ENCODE results near the gene RUNDC1. TPM values are rescaled to one million over a fixed set of nuclear protein-coding genes. Genes with fewer than 3 reads are reported as not detected.

Gene RUNDC1
- total RNA-seq, 1 experiment from 2014 or later, result 11.2 TPM

GRCh38 chr17:42964161-42964932, 16.0 kb upstream of the RUNDC1 start, which contains the start of gene AARSD1:
Gene AARSD1, minus strand, starts transcription at chr17:42964454. Its CDS starts 14 bp downstream, at chr17:42964440.
- no TSS peak for BruUV-seq (replicated peaks)
- in situ Hi-C loops (cut with HindIII; ENCODE audit: low pct_unique_long_range_greater_than_20kb, low sequenced_read_pairs), result no loop called here
- TF ChIP-seq CTCF (IDR thresholded peaks at IDR 0.05) (no peak), POLR2AphosphoS5 (IDR thresholded peaks at IDR 0.05; ENCODE audit: low read depth, low read length) (peak; percentile 78), SIN3A (IDR thresholded peaks at IDR 0.05; ENCODE audit: borderline replicate concordance, insufficient read depth, low read depth, low read length) (no peak), TCF7L2 (IDR thresholded peaks at IDR 0.05; ENCODE audit: low read depth, low read length) (no peak)
- peak within 1 kb of the TSS; percentile 89 for H3K27ac ChIP-seq (ENCODE audit: low read length)
- intact Hi-C loops (cut with micrococcal nuclease; ENCODE audit: unreplicated experiment), result no loop called here
- ATAC-seq, result peak; percentile 97
- H3K36me3 ChIP-seq (ENCODE audit: control insufficient read depth, insufficient read depth, low read length), result peaks cover 5% of the 10 kb centered on the region
- ChIA-PET POLR2A (interaction anchor here (0.5 to 0.7 kb wide), 3 partner anchors 72 to 85 kb away, joined by 3 to 7 read pairs (median 3); no protein-coding TSS in a partner anchor), CTCF (no interaction called here)
- DNase-seq (ENCODE audit: low read depth, low spot score), result peak; percentile 72
- H3K4me1 ChIP-seq (ENCODE audit: control insufficient read depth, insufficient read depth, low read length), result no peaks in the 10 kb centered on the region; the same call in 1 of the 2 replicates
- H3K4me3 ChIP-seq (ENCODE audit: low read depth in 2 of 2, low read length in 2 of 2), result peak within 1 kb of the TSS; percentile 84 to 95
- no peaks in the 10 kb centered on the region for H3K9me3 ChIP-seq (ENCODE audit: control insufficient read depth, insufficient read depth, low read depth, low read length)
- no peaks in the 10 kb centered on the region for H3K27me3 ChIP-seq (ENCODE audit: control insufficient read depth, insufficient read depth, low read length)

GRCh38 chr17:42967925-42968324, 12.4 kb upstream of the RUNDC1 start:
- Histone ChIP-seq H3K9me3 (ENCODE audit: control insufficient read depth, insufficient read depth, low read depth, low read length) (no peaks in the 10 kb centered on the region), H3K36me3 (ENCODE audit: control insufficient read depth, insufficient read depth, low read length) (peaks cover 3% of the 10 kb centered on the region), H3K4me1 (ENCODE audit: control insufficient read depth, insufficient read depth, low read length) (no peaks in the 10 kb centered on the region; the same call in 1 of the 2 replicates), H3K4me3 (ENCODE audit: low read depth in 2 of 2, low read length in 2 of 2) (no peak overlapping the region), H3K27ac (ENCODE audit: low read length) (no peak overlapping the region), H3K27me3 (ENCODE audit: control insufficient read depth, insufficient read depth, low read length) (no peaks in the 10 kb centered on the region)
- DNase-seq (ENCODE audit: low read depth, low spot score) (no peak), ATAC-seq (no peak)
- ChIA-PET CTCF (no interaction called here), POLR2A (no interaction called here)
- intact Hi-C loops (cut with micrococcal nuclease; ENCODE audit: unreplicated experiment) (no loop called here), in situ Hi-C loops (cut with HindIII; ENCODE audit: low pct_unique_long_range_greater_than_20kb, low sequenced_read_pairs) (no loop called here)
- TF ChIP-seq REST (IDR thresholded peaks at IDR 0.05; ENCODE audit: insufficient read depth in 1 of 2, low read depth in 2 of 2, low read length in 1 of 2) (no peak), CTCF (IDR thresholded peaks at IDR 0.05) (no peak), POLR2AphosphoS5 (IDR thresholded peaks at IDR 0.05; ENCODE audit: low read depth, low read length) (no peak), TCF7L2 (IDR thresholded peaks at IDR 0.05; ENCODE audit: low read depth, low read length) (no peak), SIN3A (IDR thresholded peaks at IDR 0.05; ENCODE audit: borderline replicate concordance, insufficient read depth, low read depth, low read length) (no peak)
- BruUV-seq (replicated peaks), result no TSS peak
